Measurements from ENCODE around the gene PYGL. TPM values are rescaled to one million over a fixed set of nuclear protein-coding genes. Genes with fewer than 3 reads are reported as not detected.
"Not testable (repeated sequence)": the region's sequence is repeated elsewhere in the genome, so short reads cannot be mapped to it uniquely, and the experiment has no call there.

Gene PYGL
- total RNA-seq, 2 donors from 2014 or later: 7.0 to 27.1 TPM

DNA sequence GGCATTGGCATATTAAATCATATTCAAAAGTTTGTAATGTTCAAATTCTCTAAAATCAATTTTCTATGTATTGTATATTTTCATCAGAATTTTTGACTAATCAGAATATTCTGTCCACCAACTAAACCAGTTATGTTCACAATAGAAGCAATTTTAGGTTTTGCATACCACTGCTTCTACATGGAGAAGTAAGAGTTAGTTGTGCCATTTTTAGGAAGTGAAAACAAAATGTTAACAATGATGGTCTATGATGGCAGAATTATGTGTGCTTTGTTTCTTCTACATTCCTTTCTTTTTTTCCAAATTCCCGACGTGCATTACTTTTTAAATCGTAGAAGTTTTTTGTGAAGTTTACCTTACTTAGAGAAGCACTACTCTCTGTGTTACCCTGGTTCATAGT is 42.9 kb downstream of the PYGL start:
- H3K36me3 ChIP-seq: peaks cover 3% of the 10 kb centered on the region
- H3K27me3 ChIP-seq: no peaks in the 10 kb centered on the region
- H3K4me1 ChIP-seq: no peaks in the 10 kb centered on the region
- DNase-seq (ENCODE audit: low spot score): no peak
- no peak overlapping the region for H3K27ac ChIP-seq
- H3K4me3 ChIP-seq: no peak overlapping the region
- TF ChIP-seq CTCF (IDR thresholded peaks at IDR 0.05): no peak
- H3K9me3 ChIP-seq: no peaks in the 10 kb centered on the region

GRCh38 chr14:50897658-50898175 is 46.6 kb downstream of the PYGL start:
- Histone ChIP-seq H3K4me3 (no peak overlapping the region), H3K36me3 (no peaks in the 10 kb centered on the region), H3K27ac (no peak overlapping the region), H3K4me1 (no peaks in the 10 kb centered on the region), H3K9me3 (no peaks in the 10 kb centered on the region), H3K27me3 (no peaks in the 10 kb centered on the region)
- DNase-seq (ENCODE audit: low spot score): no peak
- no peak for TF ChIP-seq CTCF (IDR thresholded peaks at IDR 0.05)

- not testable (repeated sequence) for H3K36me3 ChIP-seq; DNase-seq (ENCODE audit: low spot score); H3K27ac ChIP-seq; H3K4me3 ChIP-seq; H3K27me3 ChIP-seq; H3K4me1 ChIP-seq; H3K9me3 ChIP-seq
These were observed 47.3 kb downstream of the PYGL start for GRCh38 chr14:50897005-50897404.

DNA sequence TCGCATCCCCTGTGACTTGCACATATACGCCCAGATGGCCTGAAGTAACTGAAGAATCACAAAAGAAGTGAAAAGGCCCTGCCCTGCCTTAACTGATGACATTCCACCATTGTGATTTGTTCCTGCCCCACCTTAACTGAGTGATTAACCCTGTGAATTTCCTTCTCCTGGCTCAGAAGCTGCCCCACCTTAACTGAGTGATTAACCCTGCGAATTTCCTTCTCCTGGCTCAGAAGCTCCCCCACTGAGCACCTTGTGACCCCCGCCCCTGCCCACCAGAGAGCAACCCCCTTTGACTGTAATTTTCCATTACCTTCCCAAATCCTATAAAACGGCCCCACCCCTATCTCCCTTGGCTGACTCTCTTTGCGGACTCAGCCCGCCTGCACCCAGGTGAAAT is 47.9 kb downstream of the PYGL start:
- not testable (repeated sequence) for H3K4me1 ChIP-seq; H3K27ac ChIP-seq; DNase-seq (ENCODE audit: low spot score)

GRCh38 chr14:50892255-50892654 is 52.0 kb downstream of the PYGL start:
- no peak for TF ChIP-seq CTCF (IDR thresholded peaks at IDR 0.05)
- DNase-seq (ENCODE audit: low spot score): no peak

More for the DNA sequence above, 47.9 kb downstream of the PYGL start:
- H3K36me3 ChIP-seq, H3K4me3 ChIP-seq, H3K27me3 ChIP-seq, H3K9me3 ChIP-seq: not testable (repeated sequence)

DNA sequence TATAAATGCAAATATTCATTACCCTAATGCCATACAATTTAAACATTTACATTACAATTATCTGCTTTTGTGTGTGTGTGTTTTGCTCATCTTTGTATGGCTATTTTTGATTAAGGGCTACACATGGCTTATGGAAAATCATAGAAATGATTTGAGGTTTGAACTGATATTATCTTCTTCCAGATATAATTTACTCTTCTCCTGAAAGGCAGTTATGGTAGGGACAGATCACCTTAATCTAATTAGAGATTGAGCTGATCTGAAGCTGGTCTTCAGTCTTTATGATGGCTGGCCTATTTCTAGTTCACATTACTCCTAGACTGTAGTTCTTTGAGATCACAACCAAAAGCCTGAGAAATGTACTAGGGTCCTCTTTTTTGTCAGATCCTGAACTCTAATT is 56.8 kb downstream of the PYGL start:
- Histone ChIP-seq H3K9me3 (no peaks in the 10 kb centered on the region), H3K27me3 (no peaks in the 10 kb centered on the region), H3K4me3 (no peak overlapping the region), H3K36me3 (no peaks in the 10 kb centered on the region), H3K27ac (no peak overlapping the region), H3K4me1 (no peaks in the 10 kb centered on the region)
- no peak for TF ChIP-seq CTCF (IDR thresholded peaks at IDR 0.05)
- no peak for DNase-seq (ENCODE audit: low spot score)

More at GRCh38 chr14:50892255-50892654, 52.0 kb downstream of the PYGL start:
- Histone ChIP-seq H3K4me1 (no peaks in the 10 kb centered on the region), H3K36me3 (no peaks in the 10 kb centered on the region), H3K27ac (no peak overlapping the region), H3K4me3 (no peak overlapping the region), H3K9me3 (no peaks in the 10 kb centered on the region), H3K27me3 (no peaks in the 10 kb centered on the region)

DNA sequence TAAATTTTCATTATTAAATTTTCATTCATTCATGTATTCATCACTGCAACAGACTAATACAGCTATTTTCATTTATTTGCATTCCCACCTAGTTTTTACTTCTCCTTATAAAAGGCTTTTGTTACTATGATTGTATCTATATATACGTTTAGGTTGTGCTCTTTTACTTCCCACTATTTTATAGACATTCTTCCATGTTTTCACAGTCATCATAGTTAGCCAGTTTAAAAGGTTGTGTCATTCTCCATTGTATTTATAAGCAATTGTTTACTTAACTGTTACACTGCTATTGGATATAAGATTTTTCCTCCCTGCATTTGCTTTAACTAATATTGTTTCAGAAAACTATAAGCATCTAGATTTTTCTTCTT is 60.5 kb downstream of the PYGL start:
- H3K27ac ChIP-seq: no peak overlapping the region
- H3K4me3 ChIP-seq: no peak overlapping the region

More for the DNA sequence above, 60.5 kb downstream of the PYGL start:
- no peak for DNase-seq (ENCODE audit: low spot score)
- H3K36me3 ChIP-seq: no peaks in the 10 kb centered on the region
- H3K27me3 ChIP-seq: no peaks in the 10 kb centered on the region
- TF ChIP-seq CTCF (IDR thresholded peaks at IDR 0.05): no peak
- no peaks in the 10 kb centered on the region for H3K9me3 ChIP-seq
- H3K4me1 ChIP-seq: no peaks in the 10 kb centered on the region
